GM21786 (cell line): ENCODE measurements around the gene C12orf56.
"Not testable (repeated sequence)": the region's sequence is repeated elsewhere in the genome, so short reads cannot be mapped to it uniquely, and the experiment has no call there.

Source experiments
- ATAC-seq: cut with Tn5 transposase; IDR thresholded peaks from one replicate; pipeline ENCODE4 v1.9.1; 2021; ENCODE audit not compliant: unreplicated experiment

The C12orf56 gene

DNA sequence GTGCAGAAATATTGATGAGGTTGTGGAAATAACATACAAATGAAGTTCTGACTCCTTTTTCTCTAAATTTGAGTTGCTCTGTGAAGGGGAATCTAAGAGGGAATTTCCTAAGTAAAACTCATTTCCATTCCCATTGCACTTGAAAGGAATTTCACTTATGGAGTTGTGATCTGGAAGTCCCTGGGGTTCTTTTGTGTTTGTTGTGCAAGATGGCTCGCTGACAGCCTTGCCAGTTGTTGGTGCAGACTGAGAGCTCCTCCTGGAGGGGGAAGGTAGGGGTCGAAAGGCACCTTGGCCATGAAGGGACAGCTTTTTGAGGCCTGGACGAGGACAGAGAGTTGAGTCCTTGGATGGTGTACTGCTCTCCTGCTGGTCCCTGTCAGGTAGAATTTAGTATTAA lies 72.0 kb downstream of the C12orf56 start:
- ATAC-seq = no peak

DNA sequence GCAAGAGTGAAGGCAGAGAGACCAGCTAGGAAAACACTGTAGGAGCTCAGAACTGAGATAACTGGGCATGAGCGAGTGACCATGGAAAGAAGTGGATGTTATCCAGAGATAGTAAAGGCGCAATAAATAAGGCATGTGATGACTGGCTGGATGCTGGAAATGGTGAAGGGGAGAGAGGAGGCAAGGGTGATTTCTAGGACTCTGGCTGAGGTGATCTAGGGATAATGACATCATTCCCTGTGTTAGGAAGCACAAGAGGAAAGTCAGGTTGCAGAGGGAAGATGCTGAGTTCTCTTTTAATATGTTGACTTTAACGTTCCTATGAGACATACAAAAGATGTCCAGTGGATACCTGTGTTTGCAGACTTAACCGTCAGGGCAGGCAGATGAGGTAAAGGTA lies 78.7 kb downstream of the C12orf56 start:
- no peak for ATAC-seq

GRCh38 chr12:64304571-64304970 lies 86.0 kb downstream of the C12orf56 start:
- no peak for ATAC-seq

- ATAC-seq = no peak
Measured at GRCh38 chr12:64299628-64300027, 90.9 kb downstream of the C12orf56 start.

GRCh38 chr12:64296301-64296700 lies 94.3 kb downstream of the C12orf56 start:
- ATAC-seq = no peak

- no peak for ATAC-seq
Measured at GRCh38 chr12:64293654-64294364, 96.7 kb downstream of the C12orf56 start.

- not testable (repeated sequence) for ATAC-seq
Measured at GRCh38 chr12:64293174-64293573, 97.4 kb downstream of the C12orf56 start.

GRCh38 chr12:64286521-64286920 lies 104.0 kb downstream of the C12orf56 start:
- no peak for ATAC-seq

DNA sequence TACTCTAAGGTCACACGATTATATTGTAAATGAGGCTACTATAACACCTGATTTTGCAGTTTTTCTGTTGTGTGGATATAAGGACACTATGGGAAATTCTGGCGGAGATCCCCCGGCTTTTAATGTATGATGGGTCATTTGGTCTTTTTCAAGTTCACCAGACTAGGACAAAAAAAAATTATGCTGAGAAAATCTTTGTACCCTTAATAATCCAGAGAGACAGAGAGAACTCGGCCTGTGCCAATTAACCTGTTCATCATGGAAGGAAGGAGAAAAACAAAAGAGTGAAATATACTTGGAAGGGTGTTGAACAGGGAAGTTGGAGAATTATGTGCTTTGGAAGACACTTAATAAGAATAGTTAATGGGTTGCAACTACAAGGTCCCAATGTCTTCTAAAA lies 106.3 kb downstream of the C12orf56 start:
- no peak for ATAC-seq

DNA sequence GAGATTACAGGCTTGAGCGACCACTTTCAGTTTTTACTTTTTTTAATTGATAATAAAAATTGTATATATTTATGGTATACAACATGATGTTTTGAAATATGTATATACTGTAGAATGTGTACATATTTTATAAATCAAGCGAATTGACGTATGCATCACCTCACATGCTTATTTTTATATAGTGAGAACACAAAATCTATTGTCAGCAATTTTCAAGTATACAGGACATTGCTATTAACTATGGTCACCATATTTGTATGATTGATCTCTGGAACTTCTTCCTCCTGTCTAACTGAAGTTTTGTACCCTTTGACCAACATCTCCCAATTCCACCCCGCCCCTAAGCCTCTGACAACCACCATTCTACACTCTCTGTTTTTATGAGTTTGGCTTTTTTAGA lies 112.1 kb downstream of the C12orf56 start:
- no peak for ATAC-seq

DNA sequence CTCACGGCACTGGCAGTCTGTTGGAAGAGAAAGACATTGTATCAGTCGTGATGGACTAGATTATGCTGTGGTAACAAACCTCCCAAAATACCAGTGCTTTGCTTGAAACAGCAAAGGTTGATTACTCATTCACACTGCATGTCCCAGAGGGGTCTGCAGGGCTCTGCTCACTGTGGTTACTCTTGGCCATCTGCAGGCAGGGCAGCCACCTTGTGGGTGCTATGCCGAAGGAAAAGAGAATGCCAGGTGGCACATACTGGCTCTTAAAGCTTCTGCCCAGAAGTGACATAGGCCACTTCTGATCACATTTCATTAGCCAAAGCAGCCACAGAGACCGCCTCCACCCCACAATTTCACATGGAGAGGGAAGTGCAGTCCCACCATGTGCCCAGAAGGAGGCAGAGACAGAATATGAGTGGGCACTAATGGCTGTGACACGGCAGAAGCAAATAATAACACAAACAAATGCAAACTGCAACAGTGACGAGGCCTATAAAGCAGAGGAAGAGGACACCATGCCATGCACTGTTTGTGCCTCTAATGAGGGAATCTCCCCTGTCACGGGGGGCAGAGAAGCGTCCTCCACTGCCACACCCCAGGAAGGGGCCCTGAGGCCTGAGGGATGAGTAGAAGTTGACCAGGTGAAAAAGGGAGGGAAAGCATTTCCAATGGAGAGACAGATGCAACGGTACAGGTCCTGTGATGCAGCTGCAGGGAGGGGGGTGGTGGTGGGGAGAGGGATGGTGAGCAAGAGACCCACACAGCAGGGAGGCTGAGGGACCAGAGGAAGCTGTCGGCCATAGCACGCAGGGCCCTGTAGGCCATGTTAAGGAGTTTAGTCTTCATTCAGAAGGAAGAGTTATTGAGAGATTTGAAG lies 116.8 kb downstream of the C12orf56 start:
- ATAC-seq = peak; percentile 61

DNA sequence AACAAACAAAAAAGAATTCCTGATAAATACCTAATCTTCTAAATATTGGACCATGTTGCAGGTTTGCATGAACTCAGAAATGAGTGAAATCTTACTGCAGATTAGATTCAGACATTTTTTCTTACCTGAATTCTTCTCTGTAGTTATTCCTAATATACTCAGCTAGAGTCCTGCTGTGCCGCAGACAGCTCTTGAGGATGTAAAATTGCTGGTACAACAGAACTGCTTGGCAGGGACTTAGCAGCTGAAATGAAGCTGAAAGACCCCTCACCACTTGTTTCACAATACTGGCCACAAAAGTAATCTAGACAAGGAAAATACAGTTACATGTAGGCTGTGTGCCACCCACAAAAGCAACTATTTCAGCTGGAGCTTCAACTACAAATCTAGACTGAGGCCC lies 120.1 kb downstream of the C12orf56 start:
- no peak for ATAC-seq

GRCh38 chr12:64269161-64269560 lies 121.4 kb downstream of the C12orf56 start:
- ATAC-seq = no peak

GRCh38 chr12:64268409-64268808 lies 122.1 kb downstream of the C12orf56 start:
- no peak for ATAC-seq

DNA sequence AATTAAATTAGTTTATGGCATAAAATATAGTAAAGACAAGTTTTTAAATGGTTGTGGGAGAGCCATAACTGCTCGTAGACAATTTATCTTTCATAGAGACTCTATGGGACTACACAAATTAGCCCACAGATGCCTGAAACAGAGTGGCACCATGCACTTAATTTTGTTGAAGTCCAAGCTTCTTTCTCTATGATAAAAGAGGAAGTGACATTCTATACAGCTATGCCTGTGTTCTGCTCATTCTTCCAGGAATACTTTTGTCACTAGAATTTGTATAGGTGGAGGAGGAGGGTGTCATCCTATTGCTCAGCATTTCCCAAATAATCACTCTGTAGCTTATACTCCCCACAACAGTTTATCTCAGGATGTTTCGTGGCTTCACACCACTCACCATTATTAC lies 124.7 kb downstream of the C12orf56 start:
- no peak for ATAC-seq

GRCh38 chr12:64261813-64262212 lies 128.7 kb downstream of the C12orf56 start:
- ATAC-seq = no peak

DNA sequence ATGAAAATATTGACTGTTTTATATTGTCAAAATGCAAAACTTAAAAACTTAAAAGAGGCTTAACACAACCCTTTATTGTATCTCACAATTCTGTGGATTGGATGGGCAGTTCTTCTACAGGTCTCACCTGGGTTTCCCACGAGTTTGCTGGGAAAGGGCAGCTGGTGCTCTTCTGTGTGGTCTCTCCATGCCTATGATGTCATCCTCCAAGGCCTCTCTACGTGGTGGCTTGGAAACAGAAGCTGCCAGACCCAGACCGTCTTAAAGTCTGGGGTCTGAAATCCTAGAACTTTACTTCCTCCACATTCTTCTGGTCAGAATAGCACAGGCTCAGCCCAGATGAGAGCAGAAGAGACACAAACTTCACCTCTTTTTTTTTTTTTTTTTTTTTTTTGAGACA lies 132.0 kb downstream of the C12orf56 start:
- no peak for ATAC-seq

DNA sequence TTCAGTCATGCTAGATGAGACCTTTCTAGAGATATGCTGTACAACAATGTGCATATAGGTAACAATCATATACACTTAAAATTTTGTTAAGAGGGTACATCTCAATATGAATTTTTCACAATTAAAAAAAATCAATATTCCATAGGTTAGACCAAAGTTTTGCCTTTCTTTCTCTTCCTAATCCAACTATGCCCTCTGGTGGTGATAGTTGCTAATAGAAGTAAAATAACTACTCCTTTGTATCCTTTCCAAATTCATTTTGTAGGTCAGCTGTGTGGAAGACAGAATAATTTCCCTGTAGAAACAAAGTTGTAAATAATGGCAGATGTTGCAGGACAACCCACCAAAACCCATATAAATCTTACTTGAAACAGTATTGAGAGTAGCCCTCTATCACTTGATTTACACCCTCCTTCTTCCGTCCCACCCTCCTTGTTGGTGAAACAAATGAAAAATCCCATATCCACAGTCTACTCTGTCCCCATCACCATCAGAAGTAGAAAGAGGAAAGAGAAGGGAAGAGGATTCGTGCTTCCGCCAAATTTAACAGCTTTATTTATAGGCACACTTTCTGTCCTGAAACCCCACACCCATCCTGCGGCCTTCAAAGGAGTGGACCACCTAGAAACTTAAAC lies 134.3 kb downstream of the C12orf56 start:
- no peak for ATAC-seq

- no peak for ATAC-seq
Measured at GRCh38 chr12:64255249-64255648, 135.3 kb downstream of the C12orf56 start.

DNA sequence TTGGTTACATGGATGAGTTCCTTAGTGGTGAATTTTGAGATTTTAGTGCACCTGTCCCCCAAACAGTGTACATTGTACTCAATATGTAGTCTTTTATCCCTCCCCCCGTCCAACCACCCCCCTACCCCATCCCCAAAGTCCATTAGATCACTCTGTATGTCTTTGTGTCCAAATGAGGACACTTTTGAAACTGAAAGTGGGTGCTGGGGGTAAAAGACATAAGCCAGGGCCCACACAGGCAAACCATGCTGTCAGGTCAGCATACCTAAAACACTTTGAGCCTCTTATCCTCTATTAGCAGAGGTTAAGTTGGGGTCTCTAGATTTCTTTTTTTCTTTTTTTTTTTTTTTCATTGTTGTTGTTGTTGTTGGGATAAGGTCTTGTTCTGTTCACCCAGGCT lies 137.2 kb downstream of the C12orf56 start:
- no peak for ATAC-seq

GRCh38 chr12:64252681-64253080 lies 137.9 kb downstream of the C12orf56 start:
- ATAC-seq = no peak

- no peak for ATAC-seq
Measured at GRCh38 chr12:64243809-64244208, 146.7 kb downstream of the C12orf56 start.
